HT1080 (cell line): Measurements from ENCODE around the gene SIGLEC11. TPM values are rescaled to one million over a fixed set of nuclear protein-coding genes. Genes with fewer than 3 reads are reported as not detected.
"Not testable (repeated sequence)": the region's sequence is repeated elsewhere in the genome, so short reads cannot be mapped to it uniquely, and the experiment has no call there.

Experiments
- DNase-seq: peaks from one replicate; pipeline ENCODE4 v3.0.0-alpha.2; 2015; ENCODE audit warnings: low read depth
- total RNA-seq: library from RNA; depleted of rRNA; stranded (reverse); fragments of >200 nt; shearing (Covaris generic); gene quantifications from 2 replicates; pipeline ENCODE4 v1.2.3, GENCODE V29; 2014

The SIGLEC11 gene
- total RNA-seq, 1 experiment from 2014 or later, result not detected

GRCh38 chr19:49927526-49928264 is 33.3 kb downstream of the SIGLEC11 start:
- no peak for DNase-seq

GRCh38 chr19:49926515-49926914 is 34.5 kb downstream of the SIGLEC11 start:
- no peak for DNase-seq

GRCh38 chr19:49925486-49925885 is 35.5 kb downstream of the SIGLEC11 start:
- DNase-seq, result no peak

GRCh38 chr19:49924881-49925210 is 36.1 kb downstream of the SIGLEC11 start:
- not testable (repeated sequence) for DNase-seq

DNA sequence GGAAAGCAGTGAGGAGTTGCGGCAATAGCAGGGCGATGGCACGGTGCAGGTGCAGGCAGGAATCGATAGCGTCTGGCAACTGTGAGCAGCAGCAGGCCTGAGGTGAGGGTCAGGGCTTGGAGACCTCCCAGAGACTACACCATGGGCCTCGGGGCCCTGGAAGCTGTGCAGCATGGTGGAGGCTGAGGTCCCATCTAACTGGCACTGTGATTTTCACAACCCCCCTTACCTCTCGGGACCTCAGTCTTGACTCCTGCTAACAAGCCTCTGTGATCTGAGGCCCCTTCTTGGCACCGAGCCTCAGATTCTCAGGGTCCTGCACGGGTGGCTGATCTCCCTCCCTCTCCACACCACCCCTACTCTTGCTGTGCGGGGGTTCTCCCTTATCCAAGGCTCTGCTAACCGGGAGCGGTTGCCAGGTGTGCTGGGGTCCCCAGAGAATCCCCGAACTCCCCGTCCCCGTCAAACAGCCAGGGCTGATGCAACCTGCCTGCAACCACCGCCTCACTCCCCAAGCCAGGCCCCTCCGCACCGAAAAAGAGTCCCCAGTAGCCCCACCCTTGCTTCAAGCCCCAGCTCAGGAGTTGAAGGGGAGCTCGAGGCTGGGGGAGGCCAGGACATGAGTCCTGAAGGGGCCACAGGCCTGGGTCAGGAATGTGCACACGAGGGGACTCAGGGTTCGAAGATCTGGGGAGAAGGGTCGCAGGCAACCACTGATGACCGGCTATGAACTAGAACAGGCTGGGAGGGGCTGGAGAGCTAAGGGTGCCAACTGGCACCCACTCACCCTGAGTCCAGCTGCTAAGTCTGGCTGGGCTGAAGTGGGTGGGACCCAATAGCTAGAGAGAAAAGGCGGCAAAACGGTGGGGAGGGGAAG is 36.7 kb downstream of the SIGLEC11 start:
- no peak for DNase-seq

DNA sequence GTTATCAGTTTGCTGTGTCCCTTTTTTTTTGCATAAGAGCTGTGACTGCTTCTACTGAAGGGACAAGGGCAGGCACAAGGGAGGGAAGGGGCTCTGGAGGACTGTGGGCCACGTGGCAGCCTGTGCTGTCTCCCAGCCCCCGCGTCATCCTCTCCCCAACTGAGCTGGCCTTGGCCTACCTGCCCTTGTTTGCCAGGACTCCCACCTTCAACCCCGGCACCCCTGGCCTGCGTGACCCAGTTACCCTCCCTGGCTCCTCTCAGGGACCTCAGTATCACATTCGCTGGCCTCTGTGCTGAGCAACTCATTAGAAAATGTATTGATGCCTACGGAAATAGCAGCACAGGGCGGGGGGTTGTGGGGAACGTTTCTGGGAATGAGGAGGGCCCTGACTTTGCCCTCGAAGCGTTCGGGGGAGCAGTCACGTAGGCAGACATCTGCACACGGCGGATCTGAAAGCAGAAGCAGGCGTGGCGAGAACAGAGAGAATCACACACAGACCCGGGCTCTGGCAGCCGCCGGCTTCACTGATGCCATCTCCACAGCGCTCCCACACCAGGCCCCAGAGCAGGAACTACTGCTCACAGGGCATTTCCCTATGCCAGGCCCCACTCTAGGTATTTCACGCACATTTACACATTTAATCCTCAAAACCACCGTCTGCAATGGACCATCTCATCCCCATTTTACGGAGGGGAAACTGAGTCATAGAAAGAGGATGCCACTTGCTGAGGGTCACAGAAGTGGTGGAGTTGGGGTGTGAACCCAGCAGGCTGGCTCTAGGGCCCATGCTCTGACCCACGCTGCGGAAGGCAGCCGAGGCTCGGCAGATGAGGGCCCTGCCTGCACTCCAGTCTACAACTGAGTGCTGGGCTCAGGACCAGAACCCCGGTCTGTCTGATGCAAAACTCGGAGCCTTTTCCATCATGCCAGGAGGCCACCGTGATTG is 37.6 kb downstream of the SIGLEC11 start:
- no peak for DNase-seq

DNA sequence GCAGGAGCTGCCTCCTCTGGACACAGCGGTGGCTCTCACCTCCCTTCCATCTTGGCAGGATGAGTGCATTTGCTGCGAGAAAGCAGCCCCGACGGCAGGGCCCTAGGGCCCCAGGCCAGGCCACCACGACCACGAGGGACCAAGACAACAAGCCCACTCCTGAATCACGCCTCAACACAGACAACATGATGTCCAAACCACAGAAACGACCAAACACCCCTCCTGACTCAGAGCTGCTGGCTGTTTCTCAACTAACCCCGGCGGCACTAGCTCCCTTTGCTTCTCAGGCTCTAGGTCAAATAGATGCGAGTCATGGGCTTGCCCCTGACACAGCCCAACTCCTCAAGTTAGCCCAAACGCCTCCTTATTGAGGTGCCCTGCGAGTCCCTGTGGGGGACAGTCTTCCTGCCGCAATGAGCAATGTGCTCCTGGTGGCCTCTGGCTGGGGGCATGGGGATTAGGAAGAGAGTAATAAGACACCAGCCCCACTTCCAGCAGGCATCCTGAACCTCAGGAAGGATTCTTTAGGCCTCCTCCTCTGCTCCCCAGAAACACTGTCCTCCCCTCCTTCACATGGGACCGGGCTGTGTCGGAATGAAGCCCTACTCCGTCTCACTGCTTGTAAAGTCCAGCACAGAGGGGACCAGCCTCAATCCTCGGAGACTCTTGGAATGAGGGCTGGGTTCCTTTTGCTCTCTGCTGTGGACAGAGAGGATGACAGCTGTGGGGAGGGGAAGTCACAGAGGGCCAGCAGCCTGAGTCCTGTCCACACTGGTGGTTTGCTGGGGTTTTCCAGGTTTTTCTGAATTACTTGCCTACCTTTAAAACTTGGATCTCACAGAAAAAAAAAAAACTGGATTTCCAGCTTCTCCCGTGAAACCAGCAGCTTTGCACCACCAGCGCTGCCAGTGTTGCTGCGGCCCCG is 38.8 kb downstream of the SIGLEC11 start:
- peak; percentile 51 for DNase-seq

- DNase-seq, result no peak
Measured at GRCh38 chr19:49920624-49921363, 40.2 kb downstream of the SIGLEC11 start.

DNA sequence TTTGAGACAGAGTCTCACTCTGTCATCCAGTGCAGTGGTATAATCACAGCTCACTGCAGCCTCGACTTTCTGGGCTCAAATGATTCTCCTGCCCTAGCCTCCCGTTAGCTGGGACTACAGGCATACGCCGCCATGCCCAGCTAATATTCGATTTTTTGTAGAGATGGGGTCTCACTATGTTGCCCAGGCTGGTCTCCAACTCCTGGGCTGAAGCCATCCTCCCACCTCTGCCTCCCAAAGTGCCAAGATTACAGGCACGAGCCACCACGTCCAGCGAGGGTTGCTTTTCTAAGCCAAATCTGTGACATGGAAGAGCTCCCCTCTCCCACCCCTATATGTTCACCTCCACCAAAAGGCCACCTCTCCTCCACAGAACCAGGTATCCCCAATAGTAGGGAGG is 42.9 kb downstream of the SIGLEC11 start:
- no peak for DNase-seq

- no peak for DNase-seq
Measured at GRCh38 chr19:49916839-49917733, 43.9 kb downstream of the SIGLEC11 start.

- DNase-seq, result no peak
Measured at GRCh38 chr19:49915271-49915670, 45.7 kb downstream of the SIGLEC11 start.

DNA sequence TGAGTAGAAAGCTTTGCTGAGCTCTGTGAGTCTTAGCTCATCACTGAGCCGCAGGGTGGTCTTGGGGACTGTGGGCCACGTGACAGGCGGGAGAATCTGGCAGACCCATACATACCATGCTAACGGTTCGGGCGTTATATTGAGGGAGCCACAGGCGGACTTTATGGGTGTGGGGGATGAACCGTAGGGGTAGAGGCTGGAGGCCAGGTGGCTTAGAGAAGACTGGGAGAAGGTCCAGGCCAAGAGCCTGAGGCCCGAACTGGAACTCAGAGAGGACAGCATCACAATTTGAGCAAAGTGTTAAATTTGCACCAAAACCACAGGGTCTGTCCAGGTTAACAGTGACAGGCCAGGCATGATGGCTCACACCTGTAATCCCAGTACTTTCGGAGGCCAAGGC is 47.3 kb downstream of the SIGLEC11 start:
- no peak for DNase-seq

GRCh38 chr19:49912965-49913685 is 47.8 kb downstream of the SIGLEC11 start:
- no peak for DNase-seq

DNA sequence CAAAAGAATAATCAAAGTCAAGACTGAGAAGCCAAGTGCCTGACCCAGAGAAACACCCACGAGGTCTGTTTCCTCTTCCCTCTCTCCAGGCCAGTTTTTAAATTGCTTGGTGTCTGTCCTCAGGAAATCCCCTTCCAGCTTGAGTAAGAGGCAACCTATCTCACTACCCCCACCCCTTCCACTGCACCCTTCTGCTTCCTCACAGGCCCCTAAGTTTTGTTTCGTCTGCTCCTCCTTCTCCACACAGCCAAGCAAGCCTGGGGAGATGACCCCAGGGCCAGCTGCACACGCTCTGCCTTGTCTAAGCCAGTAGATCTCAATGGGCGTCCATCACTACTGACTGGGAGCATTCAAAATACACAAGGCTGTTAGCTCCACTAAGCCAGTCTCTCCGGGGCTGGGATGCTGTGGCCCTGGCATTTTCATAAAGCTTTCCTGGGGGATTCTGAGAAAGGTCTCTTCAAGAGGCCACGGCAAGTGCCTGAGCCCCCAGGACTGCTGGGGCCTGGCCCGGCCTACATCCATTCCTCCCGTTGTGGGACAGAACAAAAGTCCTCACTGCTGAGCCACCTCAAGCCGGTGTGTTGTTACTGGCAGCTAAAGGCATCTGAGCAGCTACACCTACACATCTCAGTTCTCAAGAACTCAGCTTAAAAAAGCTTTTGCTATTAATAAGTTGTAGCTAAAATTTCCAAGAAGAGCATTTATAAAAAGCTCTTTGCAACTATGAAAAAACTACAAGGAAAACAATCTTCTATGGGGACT is 49.4 kb downstream of the SIGLEC11 start:
- DNase-seq, result no peak

DNA sequence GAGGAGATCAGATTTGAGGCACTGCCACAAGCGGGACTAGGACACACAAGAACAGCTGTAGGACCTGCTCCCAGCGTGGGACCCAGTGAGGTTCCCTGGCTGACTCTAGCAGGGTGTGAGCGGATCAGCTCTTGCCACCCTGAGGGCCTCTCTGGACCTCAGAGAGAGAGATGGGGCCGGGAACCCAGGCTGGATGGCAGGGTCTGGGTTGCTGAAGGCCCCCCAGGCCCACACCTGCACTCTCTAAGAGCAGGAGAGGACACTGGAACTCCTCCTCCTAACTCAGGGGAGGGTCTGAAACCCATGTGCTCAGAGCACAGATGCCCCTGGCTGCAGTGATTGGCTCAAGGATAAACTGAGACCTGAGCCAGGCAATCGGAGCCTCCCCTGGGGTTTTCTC is 50.8 kb downstream of the SIGLEC11 start:
- DNase-seq, result no peak

- no peak for DNase-seq
Measured at GRCh38 chr19:49908480-49909420, 52.2 kb downstream of the SIGLEC11 start.
